GM12878 (cell line): Measurements from ENCODE around the gene TMEM88. TPM values are rescaled to one million over a fixed set of nuclear protein-coding genes. Genes with fewer than 3 reads are reported as not detected.

ENCODE experiments used
- ATAC-seq: fragments of 200-7000 bp; cut with Tn5 transposase; 3 replicates; pipeline ENCODE4 v1.9.1; 2020; ENCODE audit warnings: mild to moderate bottlenecking, moderate library complexity
- BruUV-seq: library from RNA; stranded (reverse); fragments of 400-500 nt; replicated peaks from 2 replicates; lab custom pipeline; 2021; lab: Mats Ljungman, UMichigan
- CTCF ChIA-PET: fragments of 300-600 bp; sonication (Branson Sonifier 250); formaldehyde crosslinking; extraction: SDS; loops from one replicate; lab custom pipeline; 2021; ENCODE audit warnings: inconsistent platforms; lab: Yijun Ruan, JAX
- POLR2A ChIA-PET: fragments of 350-600 bp; formaldehyde crosslinking; extraction: SDS; loops from one replicate; lab custom pipeline; 2021; ENCODE audit warnings: inconsistent platforms; lab: Charles Lee
- RAD21 ChIA-PET: fragments of 300-600 bp; sonication (Branson Sonifier 250); formaldehyde crosslinking; loops from one replicate; lab custom pipeline; 2023; ENCODE audit warnings: antibody characterized with exemption; ENCODE audit not compliant: unreplicated experiment; lab: Charles Lee
- SMC1A ChIA-PET: fragments of 300-600 bp; sonication (Branson Sonifier 250); formaldehyde crosslinking; loops from one replicate; lab custom pipeline; 2023; ENCODE audit not compliant: unreplicated experiment, uncharacterized antibody; lab: Charles Lee
- DNase-seq: peaks from one replicate; pipeline ENCODE4 v3.0.0-alpha.2; 2011; ENCODE audit warnings: low read depth, low spot score
- FAIRE-seq: peaks from 3 replicates; lab custom pipeline; 2011; peaks lifted over from hg19 to GRCh38; lab: Jason Lieb, UNC
- H2AFZ ChIP-seq: 2 replicates; pipeline ENCODE4 v1.6.0; 2011; ENCODE audit warnings: low read depth, low read length, control low read depth; ENCODE audit not compliant: control insufficient read depth
- H3K27ac ChIP-seq: 2 replicates; pipeline ENCODE4 v1.5.1; 2011; ENCODE audit warnings: control low read depth; ENCODE audit not compliant: control insufficient read depth, insufficient read depth
- H3K27me3 ChIP-seq, 2 experiments: replicated peaks in 1 of 2; 2 replicates each; pipeline versions ENCODE4 v1.6.0 to v1.6.1; 2011; ENCODE audit warnings: low read length in 1 of 2; ENCODE audit not compliant: control insufficient read depth in 2 of 2, insufficient read depth in 2 of 2
- H3K36me3 ChIP-seq, 2 experiments: 2 replicates each; pipeline ENCODE4 v1.5.1; 2011; ENCODE audit warnings: low read length in 1 of 2; ENCODE audit not compliant: control insufficient read depth in 2 of 2, insufficient read depth in 2 of 2
- H3K4me1 ChIP-seq: 2 replicates; pipeline ENCODE4 v1.6.1; 2011; ENCODE audit warnings: mild to moderate bottlenecking, low read length, moderate library complexity, mixed read lengths; ENCODE audit not compliant: control insufficient read depth, insufficient read depth
- H3K4me2 ChIP-seq: 2 replicates; pipeline ENCODE4 v1.6.0; 2011; ENCODE audit warnings: control low read depth; ENCODE audit not compliant: control insufficient read depth, insufficient read depth
- H3K4me3 ChIP-seq: fragments of 200-600 bp; sonication (generic); 2 replicates; pipeline ENCODE4 v1.5.1; 2016
- H3K79me2 ChIP-seq: 2 replicates; pipeline ENCODE4 v1.6.0; 2011; ENCODE audit warnings: low read length; ENCODE audit not compliant: control insufficient read depth, insufficient read depth
- H3K9ac ChIP-seq: 2 replicates; pipeline ENCODE4 v1.8.0; 2011; ENCODE audit warnings: low read length, control low read depth, mixed read lengths; ENCODE audit not compliant: control insufficient read depth, insufficient read depth
- H3K9me3 ChIP-seq: replicated peaks from 3 replicates; pipeline ENCODE4 v1.5.1; 2011; ENCODE audit warnings: mild to moderate bottlenecking, low read length; ENCODE audit not compliant: control insufficient read depth, insufficient read depth
- H4K20me1 ChIP-seq: 2 replicates; pipeline ENCODE4 v1.6.0; 2011; ENCODE audit not compliant: control insufficient read depth, insufficient read depth
- E2F8 ChIP-seq: fragments of 450-650 bp; IDR thresholded peaks from 2 replicates; pipeline ENCODE4 v1.6.1; 2018; ENCODE audit warnings: mild to moderate bottlenecking, low read depth, moderate library complexity; ENCODE audit not compliant: partially characterized antibody
- HCFC1 ChIP-seq: fragments of 150-350 bp; IDR thresholded peaks from 2 replicates; pipeline ENCODE4 v1.6.1; 2014; ENCODE audit warnings: low read length
- HDGF ChIP-seq: fragments of 450-650 bp; IDR thresholded peaks from 2 replicates; pipeline ENCODE4 v1.6.1; 2016; ENCODE audit warnings: antibody characterized with exemption
- KLF5 ChIP-seq: fragments of 450-650 bp; IDR thresholded peaks from 2 replicates; pipeline ENCODE4 v1.6.1; 2014; ENCODE audit warnings: mild to moderate bottlenecking; ENCODE audit not compliant: partially characterized antibody
- LARP7 ChIP-seq: fragments of 450-650 bp; IDR thresholded peaks from 2 replicates; pipeline ENCODE4 v1.6.1; 2017; ENCODE audit warnings: mild to moderate bottlenecking
- NFYB ChIP-seq: IDR thresholded peaks from 2 replicates; pipeline ENCODE4 v1.6.1; 2011; ENCODE audit warnings: low read depth, mild to moderate bottlenecking, low read length, improper control_type of control experiment, moderate library complexity; ENCODE audit not compliant: insufficient read depth
- NRF1 ChIP-seq: conservative IDR thresholded peaks from 2 replicates; pipeline ENCODE4 v1.6.1; 2011; ENCODE audit warnings: mild to moderate bottlenecking, low read depth, low read length, improper control_type of control experiment
- PAX5 ChIP-seq: IDR thresholded peaks from 2 replicates; pipeline ENCODE4 v1.6.1; 2011; ENCODE audit warnings: low read depth, low read length, borderline replicate concordance
- POLR2AphosphoS5 ChIP-seq: IDR thresholded peaks from 2 replicates; pipeline ENCODE4 v1.6.1; 2011; ENCODE audit warnings: mild to moderate bottlenecking, low read length, inconsistent platforms
- RELA ChIP-seq: fragments of 450-650 bp; IDR thresholded peaks from 2 replicates; pipeline ENCODE4 v1.8.0; 2014; ENCODE audit warnings: borderline replicate concordance; ENCODE audit not compliant: partially characterized antibody
- SMAD1 ChIP-seq: fragments of 450-650 bp; IDR thresholded peaks from 2 replicates; pipeline ENCODE4 v1.6.1; 2018; ENCODE audit warnings: mild to moderate bottlenecking, low read depth; ENCODE audit not compliant: partially characterized antibody
- STAT1 ChIP-seq: fragments of 450-650 bp; conservative IDR thresholded peaks from 2 replicates; pipeline ENCODE4 v1.6.1; 2014; ENCODE audit warnings: antibody characterized with exemption, mild to moderate bottlenecking
- ZNF24 ChIP-seq: fragments of 450-650 bp; IDR thresholded peaks from 2 replicates; pipeline ENCODE4 v1.6.1; 2017; ENCODE audit warnings: antibody characterized with exemption, mild to moderate bottlenecking
- WGBS: methylation state at CpG from one replicate; pipeline ENCODE4 v1.1.6; 2016; ENCODE audit warnings: low lambda C conversion rate; ENCODE audit not compliant: insufficient replicate concordance, insufficient coverage; ENCODE audit errors: missing lambda C conversion rate; 5-methylcytosine and 5-hydroxymethylcytosine counted together
- in situ Hi-C: fragments of 300-500 bp; cut with MboI; formaldehyde crosslinking; loops from 9 replicates; pipeline ENCODE4 v1.14.3; 2018; ENCODE audit warnings: mixed read lengths
- intact Hi-C: fragments of 100-400 bp; cut with micrococcal nuclease; formaldehyde crosslinking; loops from one replicate; pipeline ENCODE4 v1.14.2; 2022; ENCODE audit not compliant: unreplicated experiment
- polyA plus RNA-seq, 11 experiments: library from polyadenylated mRNA; depleted of rRNA in 4 of 11; unstranded in 6 of 11; stranded (reverse) in 5 of 11; fragments of >200 nt; fragmentation: Nextera tagmentation in 4 of 11; fragmentation: Illumina TruSeq in 1 of 11; extraction: Ambion mirVana in 4 of 11; extraction: Trizol in 1 of 11; gene quantifications; 1 replicate in 1 of 11; 2 replicates in 10 of 11; pipeline versions ENCODE4 v1.2.1 to v1.2.3, GENCODE V29; 2011 to 2016; ENCODE audit warnings: inconsistent platforms in 2 of 11, missing spikeins in 2 of 11, low read depth in 1 of 11
- total RNA-seq, 4 experiments: library from RNA; depleted of rRNA in 3 of 4; stranded (reverse); fragments of >200 nt in 3 of 4; fragmentation: Illumina TruSeq in 1 of 4; extraction: Trizol in 1 of 4; gene quantifications; 2 replicates each; pipeline versions ENCODE4 v1.2.1 to v1.2.3, GENCODE V29; 2013 to 2021
- TF ChIP-seq, protein P1 (sequence below): fragments of 450-650 bp; conservative IDR thresholded peaks from 2 replicates; pipeline ENCODE4 v1.6.1; 2017; ENCODE audit warnings: mild to moderate bottlenecking, moderate library complexity
- TF ChIP-seq, protein P2 (sequence below): fragments of 450-650 bp; IDR thresholded peaks from 2 replicates; pipeline ENCODE4 v1.6.1; 2017; ENCODE audit warnings: mild to moderate bottlenecking

Gene TMEM88
- total and polyA plus RNA-seq, 10 of the 15 experiments (the other 5 are each of a cell fraction or from before 2014, with no cell fraction given): 0.21 to 2.2 (median 0.62) TPM; not detected in 5

DNA sequence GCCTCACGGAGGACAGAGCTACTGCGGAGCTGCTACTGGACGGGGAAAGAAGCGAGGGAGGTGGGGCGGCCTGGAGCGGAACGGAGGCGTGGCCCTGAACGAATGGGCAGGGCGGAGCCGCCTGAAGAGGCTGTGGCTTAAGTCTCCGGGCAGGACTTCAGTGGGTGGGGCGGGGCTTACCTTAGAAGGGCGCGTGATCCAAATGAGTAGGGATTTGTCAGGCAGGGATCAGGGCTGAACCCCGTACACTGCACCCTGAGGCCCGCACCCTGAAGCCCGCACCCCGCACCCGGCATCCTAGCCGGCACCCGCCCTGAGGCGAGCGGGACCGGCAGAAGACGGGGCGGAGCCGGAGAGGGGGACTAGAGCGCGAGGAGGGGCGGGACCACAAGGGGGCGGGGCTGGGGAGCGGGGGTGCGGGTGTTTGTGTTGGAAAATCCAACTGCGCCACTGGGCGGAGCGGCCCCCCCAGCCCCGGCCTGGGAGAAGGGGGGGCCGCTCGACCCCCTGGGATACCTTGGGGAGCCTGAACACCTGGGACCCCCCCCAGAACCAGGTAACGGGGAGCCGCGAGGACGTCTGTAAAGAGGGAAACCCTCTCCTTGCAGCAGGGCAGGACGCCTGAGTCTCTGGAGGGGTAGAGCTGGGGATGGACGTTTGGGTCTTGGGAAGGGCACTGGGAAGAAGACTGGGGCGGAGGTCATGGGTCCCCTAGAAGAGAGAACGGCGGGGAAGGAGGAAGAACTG lies 20.9 kb upstream of the TMEM88 start, which contains the start of gene KDM6B:
Gene KDM6B (plus strand): TSS at position 423 of the 747 bp plus-strand sequence. CDS start 11,338 bp downstream, outside the sequence.
- DNase-seq (no peak), ATAC-seq (peak; percentile 74), FAIRE-seq (peak; percentile 97)
- intact Hi-C loops (no loop called here), in situ Hi-C loops (no loop called here)
- under 1% methylated on average over 34 of the region's 49 CpGs for WGBS
- Histone ChIP-seq H3K4me3 (peak within 1 kb of the TSS; percentile 100), H3K9me3 (no peaks in the 10 kb centered on the region), H3K4me1 (peaks cover 9% of the 10 kb centered on the region), H3K27ac (peak within 1 kb of the TSS; percentile 65), H2AFZ (peak within 1 kb of the TSS; percentile 93), H3K27me3 (peaks cover 0 to 1% of the 10 kb centered on the region in 2 experiments; a peak in 1 of 4 replicates), H3K9ac (peak within 1 kb of the TSS; percentile 68), H3K4me2 (peak within 1 kb of the TSS; percentile 91), H4K20me1 (no peaks in the 10 kb centered on the region; the same call in 1 of the 2 replicates), H3K79me2 (peaks cover 26% of the 10 kb centered on the region), H3K36me3 (no peaks in the 10 kb centered on the region)
- POLR2A ChIA-PET: interaction anchor here (0.5 to 4.9 kb wide), 12 partner anchors 9 to 461 kb away, joined by 3 to 49 read pairs (median 4); partner anchors contain the start of genes CYB5D1, NAA38, SLC25A35 and TP53
- CTCF ChIA-PET: interaction anchor here (0.6 to 5.9 kb wide), 19 partner anchors 9 to 793 kb away, joined by 3 to 57 read pairs (median 4); partner anchors contain the start of genes CYB5D1, GUCY2D, NAA38 and TP53
- RAD21 ChIA-PET: interaction anchor here (0.9 to 5.4 kb wide), 9 partner anchors 9 to 168 kb away, joined by 3 to 44 read pairs (median 5); partner anchors contain the start of genes CYB5D1, GUCY2D, NAA38 and RNF227
- SMC1A ChIA-PET: interaction anchor here (0.9 to 3.3 kb wide), 9 partner anchors 8 to 90 kb away, joined by 3 to 22 read pairs (median 5); partner anchors contain the start of gene NAA38
- BruUV-seq: no TSS peak
- no peak for TF ChIP-seq ZNF24
- 0 out of 2 replicates have a peak, but pooled peaks have one; percentile 45 for TF ChIP-seq LARP7
- TF ChIP-seq E2F8: no peak
- TF ChIP-seq, protein P1, sequence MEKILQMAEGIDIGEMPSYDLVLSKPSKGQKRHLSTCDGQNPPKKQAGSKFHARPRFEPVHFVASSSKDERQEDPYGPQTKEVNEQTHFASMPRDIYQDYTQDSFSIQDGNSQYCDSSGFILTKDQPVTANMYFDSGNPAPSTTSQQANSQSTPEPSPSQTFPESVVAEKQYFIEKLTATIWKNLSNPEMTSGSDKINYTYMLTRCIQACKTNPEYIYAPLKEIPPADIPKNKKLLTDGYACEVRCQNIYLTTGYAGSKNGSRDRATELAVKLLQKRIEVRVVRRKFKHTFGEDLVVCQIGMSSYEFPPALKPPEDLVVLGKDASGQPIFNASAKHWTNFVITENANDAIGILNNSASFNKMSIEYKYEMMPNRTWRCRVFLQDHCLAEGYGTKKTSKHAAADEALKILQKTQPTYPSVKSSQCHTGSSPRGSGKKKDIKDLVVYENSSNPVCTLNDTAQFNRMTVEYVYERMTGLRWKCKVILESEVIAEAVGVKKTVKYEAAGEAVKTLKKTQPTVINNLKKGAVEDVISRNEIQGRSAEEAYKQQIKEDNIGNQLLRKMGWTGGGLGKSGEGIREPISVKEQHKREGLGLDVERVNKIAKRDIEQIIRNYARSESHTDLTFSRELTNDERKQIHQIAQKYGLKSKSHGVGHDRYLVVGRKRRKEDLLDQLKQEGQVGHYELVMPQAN: peak; percentile 92
- TF ChIP-seq SMAD1: no peak
- TF ChIP-seq PAX5: peak; percentile 75; the same call in 1 of the 2 replicates
- 0 out of 2 replicates have a peak, but pooled peaks have one; percentile 4 for TF ChIP-seq NRF1
- TF ChIP-seq, protein P2, sequence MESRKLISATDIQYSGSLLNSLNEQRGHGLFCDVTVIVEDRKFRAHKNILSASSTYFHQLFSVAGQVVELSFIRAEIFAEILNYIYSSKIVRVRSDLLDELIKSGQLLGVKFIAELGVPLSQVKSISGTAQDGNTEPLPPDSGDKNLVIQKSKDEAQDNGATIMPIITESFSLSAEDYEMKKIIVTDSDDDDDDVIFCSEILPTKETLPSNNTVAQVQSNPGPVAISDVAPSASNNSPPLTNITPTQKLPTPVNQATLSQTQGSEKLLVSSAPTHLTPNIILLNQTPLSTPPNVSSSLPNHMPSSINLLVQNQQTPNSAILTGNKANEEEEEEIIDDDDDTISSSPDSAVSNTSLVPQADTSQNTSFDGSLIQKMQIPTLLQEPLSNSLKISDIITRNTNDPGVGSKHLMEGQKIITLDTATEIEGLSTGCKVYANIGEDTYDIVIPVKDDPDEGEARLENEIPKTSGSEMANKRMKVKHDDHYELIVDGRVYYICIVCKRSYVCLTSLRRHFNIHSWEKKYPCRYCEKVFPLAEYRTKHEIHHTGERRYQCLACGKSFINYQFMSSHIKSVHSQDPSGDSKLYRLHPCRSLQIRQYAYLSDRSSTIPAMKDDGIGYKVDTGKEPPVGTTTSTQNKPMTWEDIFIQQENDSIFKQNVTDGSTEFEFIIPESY: no peak
- no peak for TF ChIP-seq HCFC1
- 0 out of 2 replicates have a peak, but pooled peaks have one; percentile 26 for TF ChIP-seq STAT1
- no peak for TF ChIP-seq RELA
- peak; percentile 81; the same call in 1 of the 2 replicates for TF ChIP-seq HDGF
- TF ChIP-seq NFYB: no peak
- TF ChIP-seq KLF5: peak; percentile 29
- peak; percentile 41; the same call in 1 of the 2 replicates for TF ChIP-seq POLR2AphosphoS5
